ENCODE data around the gene REN.

The REN gene

GRCh38 chr1:204127597-204128242 is 38.4 kb downstream of the REN start:
- DNase-seq = peak; percentile 68
- no peaks in the 10 kb centered on the region for H3K27me3 Mint-ChIP-seq (ENCODE audit: low read depth, poor library complexity)
- peaks cover 29% of the 10 kb centered on the region for H3K36me3 Mint-ChIP-seq (ENCODE audit: low read depth)
- H3K4me1 Mint-ChIP-seq = peaks cover 54% of the 10 kb centered on the region
- peak; percentile 98 for TF ChIP-seq CTCF (IDR thresholded peaks at IDR 0.05)
- peak overlapping the region; percentile 54 for H3K27ac Mint-ChIP-seq
- H3K9me3 Mint-ChIP-seq = no peaks in the 10 kb centered on the region
- peak overlapping the region; percentile 35 for H3K4me3 Mint-ChIP-seq

DNA sequence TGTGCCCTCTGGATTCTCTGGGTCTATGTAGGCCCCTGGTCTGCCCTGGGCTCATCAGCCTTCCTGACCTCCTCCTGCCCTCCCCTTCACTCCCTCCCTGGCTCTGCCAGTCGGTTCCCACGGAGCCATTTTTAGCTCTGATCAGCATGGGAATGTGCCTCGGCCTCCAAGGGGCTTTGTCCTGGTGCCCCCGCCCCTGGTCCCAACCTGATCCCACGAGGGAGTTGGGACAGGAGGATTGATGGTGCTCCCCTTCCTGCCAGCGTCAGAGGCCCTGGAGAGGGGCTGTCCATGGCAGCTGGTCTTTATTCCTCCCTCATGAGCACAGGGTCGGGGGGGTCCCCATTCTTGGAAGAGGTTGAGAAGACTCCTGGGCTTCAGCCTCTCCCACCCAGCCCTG is 39.2 kb downstream of the REN start:
- no peaks in the 10 kb centered on the region for H3K9me3 Mint-ChIP-seq
- H3K36me3 Mint-ChIP-seq (ENCODE audit: low read depth) = peaks cover 35% of the 10 kb centered on the region
- H3K27me3 Mint-ChIP-seq (ENCODE audit: low read depth, poor library complexity) = no peaks in the 10 kb centered on the region
- H3K4me1 Mint-ChIP-seq = peaks cover 54% of the 10 kb centered on the region
- DNase-seq = peak; percentile 60
- no peak overlapping the region for H3K4me3 Mint-ChIP-seq
- no peak for TF ChIP-seq CTCF (IDR thresholded peaks at IDR 0.05)
- H3K27ac Mint-ChIP-seq = peak overlapping the region; percentile 96

- TF ChIP-seq CTCF (IDR thresholded peaks at IDR 0.05) = no peak
- H3K4me1 Mint-ChIP-seq = peaks cover 54% of the 10 kb centered on the region
- no peak for DNase-seq
- H3K4me3 Mint-ChIP-seq = no peak overlapping the region
- peaks cover 35% of the 10 kb centered on the region for H3K36me3 Mint-ChIP-seq (ENCODE audit: low read depth)
- H3K27ac Mint-ChIP-seq = peak overlapping the region; percentile 96
- no peaks in the 10 kb centered on the region for H3K9me3 Mint-ChIP-seq
- no peaks in the 10 kb centered on the region for H3K27me3 Mint-ChIP-seq (ENCODE audit: low read depth, poor library complexity)
Observed at GRCh38 chr1:204126386-204126785, 39.8 kb downstream of the REN start.

- TF ChIP-seq CTCF (IDR thresholded peaks at IDR 0.05) = no peak
- peak overlapping the region; percentile 97 for H3K27ac Mint-ChIP-seq
- H3K4me1 Mint-ChIP-seq = peaks cover 54% of the 10 kb centered on the region
- H3K4me3 Mint-ChIP-seq = no peak overlapping the region
- no peak for DNase-seq
- peaks cover 35% of the 10 kb centered on the region for H3K36me3 Mint-ChIP-seq (ENCODE audit: low read depth)
- no peaks in the 10 kb centered on the region for H3K27me3 Mint-ChIP-seq (ENCODE audit: low read depth, poor library complexity)
- no peaks in the 10 kb centered on the region for H3K9me3 Mint-ChIP-seq
Observed at GRCh38 chr1:204125759-204126351, 40.3 kb downstream of the REN start.

DNA sequence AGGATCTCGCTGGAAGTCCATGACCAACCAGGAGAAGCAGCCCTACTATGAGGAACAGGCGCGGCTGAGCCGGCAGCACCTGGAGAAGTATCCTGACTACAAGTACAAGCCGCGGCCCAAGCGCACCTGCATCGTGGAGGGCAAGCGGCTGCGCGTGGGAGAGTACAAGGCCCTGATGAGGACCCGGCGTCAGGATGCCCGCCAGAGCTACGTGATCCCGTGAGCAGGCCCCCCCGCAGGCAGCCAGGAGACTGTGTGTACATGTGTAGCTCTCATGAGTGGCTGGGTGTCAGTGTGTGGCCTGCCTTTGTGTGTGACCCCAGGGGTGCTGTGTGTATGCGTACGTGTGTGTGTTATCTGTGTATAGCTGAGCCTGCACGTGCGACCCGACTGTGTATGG is 41.5 kb downstream of the REN start:
- no peak overlapping the region for H3K4me3 Mint-ChIP-seq
- DNase-seq = no peak
- peaks cover 45% of the 10 kb centered on the region for H3K36me3 Mint-ChIP-seq (ENCODE audit: low read depth)
- TF ChIP-seq CTCF (IDR thresholded peaks at IDR 0.05) = no peak
- H3K27me3 Mint-ChIP-seq (ENCODE audit: low read depth, poor library complexity) = no peaks in the 10 kb centered on the region
- H3K4me1 Mint-ChIP-seq = peaks cover 54% of the 10 kb centered on the region
- H3K27ac Mint-ChIP-seq = peak overlapping the region; percentile 97
- H3K9me3 Mint-ChIP-seq = no peaks in the 10 kb centered on the region

DNA sequence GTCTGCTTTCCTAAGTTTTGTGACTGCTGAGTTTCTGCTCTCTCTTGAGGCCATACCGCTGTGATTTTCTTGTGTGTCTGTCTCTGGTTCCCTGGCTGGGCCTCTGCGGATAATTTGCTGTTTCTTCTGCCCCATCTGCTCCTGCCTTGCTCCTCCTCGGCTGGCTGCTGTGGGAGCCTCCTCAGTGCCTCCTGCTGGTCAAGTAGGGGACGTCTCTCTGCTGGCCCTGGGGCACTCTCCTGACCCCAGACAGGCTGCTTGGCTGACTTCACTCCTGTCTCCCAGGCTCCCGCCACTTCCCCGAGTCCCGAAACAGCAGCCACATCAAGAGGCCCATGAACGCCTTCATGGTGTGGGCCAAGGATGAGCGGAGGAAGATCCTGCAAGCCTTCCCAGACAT is 42.8 kb downstream of the REN start:
- TF ChIP-seq CTCF (IDR thresholded peaks at IDR 0.05) = peak; percentile 29
- Mint-ChIP-seq H3K9me3 (no peaks in the 10 kb centered on the region), H3K27me3 (ENCODE audit: low read depth, poor library complexity) (no peaks in the 10 kb centered on the region), H3K36me3 (ENCODE audit: low read depth) (peaks cover 57% of the 10 kb centered on the region), H3K27ac (peak overlapping the region; percentile 96), H3K4me1 (peaks cover 42% of the 10 kb centered on the region), H3K4me3 (no peak overlapping the region)
- no peak for DNase-seq
